ENCODE data around the gene GNAQ. TPM values are rescaled to one million over a fixed set of nuclear protein-coding genes. Genes with fewer than 3 reads are reported as not detected.

The GNAQ gene
- total RNA-seq, 2 donors from 2014 or later, result 9.4 to 22.3 TPM

DNA sequence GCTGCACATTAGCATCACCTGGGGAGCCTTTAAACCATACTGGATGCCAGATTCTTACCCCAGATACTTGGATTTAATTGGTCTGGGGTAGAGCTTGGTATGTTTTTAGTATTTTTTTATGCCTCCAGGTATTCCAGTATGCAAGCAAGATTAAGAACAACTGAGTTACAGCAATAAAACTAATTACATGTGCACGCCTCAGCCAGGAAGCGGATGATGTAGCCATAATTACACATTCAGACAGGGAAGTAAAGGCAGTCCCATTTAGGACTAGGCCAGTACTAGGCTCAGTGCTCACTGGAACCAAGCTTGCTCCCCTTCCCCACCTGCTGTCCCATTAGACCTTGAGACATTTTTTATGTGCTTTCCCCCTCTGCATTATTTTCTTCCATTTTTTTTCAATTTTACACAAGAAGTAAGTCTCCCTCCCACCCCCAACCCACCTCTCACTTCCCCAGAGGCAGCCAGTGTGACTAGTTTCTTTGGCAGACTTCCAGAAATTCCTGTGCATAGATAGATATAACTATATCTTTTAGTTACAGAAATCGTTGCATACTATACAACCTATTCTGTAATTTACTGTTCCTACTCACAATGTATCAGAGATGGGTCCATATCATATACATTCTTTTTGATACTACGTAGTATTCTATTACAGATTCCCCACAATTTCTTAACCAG, 7.1 kb upstream of the GNAQ start:
- Mint-ChIP-seq H3K9me3 (no peaks in the 10 kb centered on the region), H3K36me3 (no peaks in the 10 kb centered on the region), H3K27ac (no peak overlapping the region)
- no peak for ATAC-seq
- no peak for DNase-seq (ENCODE audit: low spot score in 2 of 2)

DNA sequence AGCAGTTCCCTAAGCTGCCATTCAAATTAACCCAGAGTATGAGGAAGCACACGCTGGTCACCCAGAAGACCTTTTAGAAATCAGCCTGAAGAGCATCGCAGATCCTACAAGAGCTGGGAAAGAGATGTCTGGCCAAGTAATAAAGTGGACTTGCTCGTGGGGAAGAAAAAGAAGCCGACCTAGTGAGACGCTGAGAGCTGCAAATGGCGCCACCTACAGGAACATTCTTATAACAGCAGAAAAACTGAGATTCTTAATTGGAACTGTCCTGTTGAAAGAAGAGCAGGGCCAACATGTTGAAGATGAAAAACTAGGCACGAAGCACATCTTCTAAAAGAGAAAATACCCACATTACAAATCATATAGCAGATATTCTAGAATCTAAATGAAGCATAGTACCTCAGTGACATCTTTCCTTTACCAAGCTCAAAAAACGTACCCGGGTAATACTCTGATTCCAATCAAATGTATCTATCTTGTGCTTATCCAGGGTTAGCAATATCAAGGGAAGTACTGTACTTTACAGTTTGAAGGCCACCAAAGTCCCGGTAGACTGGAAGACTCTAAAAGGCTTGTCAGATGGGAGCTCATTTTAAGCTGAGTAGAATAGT, 3.9 kb upstream of the GNAQ start:
- no peaks in the 10 kb centered on the region for H3K9me3 Mint-ChIP-seq
- H3K27ac Mint-ChIP-seq, result no peak overlapping the region
- ATAC-seq (no peak), DNase-seq (ENCODE audit: low spot score in 2 of 2) (peak in 1 of 2 donors; percentile 54)
- H3K36me3 Mint-ChIP-seq, result peaks cover 2 to 9% of the 10 kb centered on the region in 2 donors

DNA sequence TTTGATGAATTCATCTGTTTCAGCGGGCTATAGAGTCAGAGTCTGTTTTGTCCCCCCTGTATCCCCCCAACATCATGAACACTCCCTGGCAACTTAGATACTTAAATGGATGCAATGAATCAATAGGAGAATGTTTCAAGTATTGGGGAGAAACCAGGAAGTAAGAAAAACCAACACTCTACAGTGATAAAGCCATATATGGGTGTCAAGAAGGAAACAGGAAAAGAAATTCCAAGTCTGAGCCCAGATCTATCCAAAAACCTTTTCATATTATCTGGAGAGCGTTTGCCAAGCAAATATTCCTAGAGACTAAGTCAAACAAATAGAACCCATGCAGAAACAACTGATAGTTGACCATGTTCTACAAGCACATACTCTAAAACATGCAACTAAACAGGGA, 2.3 kb upstream of the GNAQ start:
- DNase-seq (ENCODE audit: low spot score in 2 of 2) (no peak), ATAC-seq (no peak)

DNA sequence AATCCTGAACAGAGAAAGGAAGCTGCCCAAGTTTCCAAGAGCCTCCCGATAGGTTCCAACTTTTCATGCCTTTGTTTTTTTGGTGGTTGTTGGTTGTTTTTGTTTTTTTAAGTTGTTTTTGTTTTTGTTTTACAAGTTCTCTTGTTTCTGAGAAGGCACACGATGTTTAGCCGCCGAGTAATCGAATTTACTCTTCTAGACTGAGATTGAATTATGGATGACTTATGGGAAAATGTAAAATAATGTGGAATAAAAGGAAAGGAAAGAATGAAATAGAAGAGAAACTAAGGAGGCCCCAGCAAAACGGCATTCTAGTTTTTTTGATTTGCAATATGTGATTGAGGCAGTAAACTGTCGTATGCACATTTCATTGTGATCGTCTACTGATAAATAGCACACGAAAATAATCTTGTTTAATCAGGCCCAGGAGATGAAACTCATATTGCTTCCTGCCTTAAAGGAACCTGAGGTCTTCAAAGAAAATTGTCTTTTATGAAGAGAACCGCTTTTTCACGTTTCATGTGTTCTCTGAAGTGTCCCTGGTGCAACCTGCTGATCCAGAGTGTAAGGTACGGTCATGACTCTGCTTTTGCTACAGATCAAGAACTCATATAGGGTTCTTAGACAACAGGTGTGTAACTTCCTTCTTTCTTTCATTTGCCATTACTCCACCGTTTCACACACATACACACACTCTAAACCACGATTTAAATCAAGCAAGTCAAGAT, 1.3 kb upstream of the GNAQ start:
- Mint-ChIP-seq H3K27ac (peak overlapping the region; percentile 84 to 91), H3K36me3 (peaks cover 12 to 16% of the 10 kb centered on the region in 2 donors), H3K9me3 (no peaks in the 10 kb centered on the region)
- DNase-seq (ENCODE audit: low spot score in 2 of 2) (no peak), ATAC-seq (peak in 1 of 2 donors; percentile 15)

More for the DNA sequence above, 2.3 kb upstream of the GNAQ start:
- peaks cover 12 to 16% of the 10 kb centered on the region in 2 donors for H3K36me3 Mint-ChIP-seq
- H3K9me3 Mint-ChIP-seq, result no peaks in the 10 kb centered on the region
- H3K27ac Mint-ChIP-seq, result no peak overlapping the region

DNA sequence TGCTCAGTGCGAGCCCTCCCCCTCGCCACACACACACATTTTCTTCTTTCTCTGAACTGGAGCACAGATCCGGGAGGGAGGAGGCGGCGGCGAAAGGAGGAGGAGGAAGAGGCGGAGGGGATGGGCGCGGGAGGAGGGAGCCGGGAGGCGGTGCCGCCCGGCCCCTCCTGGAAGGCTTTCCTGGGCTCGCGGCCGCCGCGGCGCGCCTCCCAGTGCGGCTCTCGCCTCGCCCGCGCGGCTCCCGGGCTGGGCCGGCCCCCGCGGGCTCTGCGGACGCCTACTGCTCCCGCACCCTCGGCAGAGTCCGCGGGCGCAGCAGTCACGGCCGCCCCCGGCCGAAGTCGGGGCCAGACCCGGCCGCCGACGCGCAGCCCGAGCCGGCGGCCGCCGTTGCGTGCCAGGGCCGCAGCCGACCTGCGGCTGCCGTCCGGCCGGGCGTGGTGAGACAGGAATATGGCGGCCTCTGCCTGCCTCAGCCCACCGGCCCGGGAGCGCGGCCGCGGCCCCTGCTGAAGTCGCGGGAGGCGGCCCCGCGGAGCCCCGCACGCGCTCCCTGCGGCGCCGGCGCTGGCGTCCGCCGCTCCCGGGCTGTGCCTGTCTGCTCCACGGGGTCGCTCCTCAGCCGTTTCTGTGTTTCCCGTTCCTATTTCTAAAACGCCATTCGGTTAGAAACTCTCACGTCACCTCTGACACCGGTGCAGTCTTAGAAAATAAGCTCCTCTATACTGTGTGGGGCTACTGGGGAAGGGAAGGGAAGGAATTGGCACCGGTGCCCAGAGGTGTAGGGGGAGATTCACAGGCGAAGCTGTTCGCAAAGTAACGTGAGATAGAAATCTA, 500 bp upstream of the GNAQ start:
- ATAC-seq (peak; percentile 55 to 61), DNase-seq (ENCODE audit: low spot score in 2 of 2) (peak; percentile 54 to 71)
- Mint-ChIP-seq H3K27ac (peak overlapping the region; percentile 84 to 91), H3K36me3 (peaks cover 12 to 16% of the 10 kb centered on the region in 2 donors), H3K9me3 (no peaks in the 10 kb centered on the region)

DNA sequence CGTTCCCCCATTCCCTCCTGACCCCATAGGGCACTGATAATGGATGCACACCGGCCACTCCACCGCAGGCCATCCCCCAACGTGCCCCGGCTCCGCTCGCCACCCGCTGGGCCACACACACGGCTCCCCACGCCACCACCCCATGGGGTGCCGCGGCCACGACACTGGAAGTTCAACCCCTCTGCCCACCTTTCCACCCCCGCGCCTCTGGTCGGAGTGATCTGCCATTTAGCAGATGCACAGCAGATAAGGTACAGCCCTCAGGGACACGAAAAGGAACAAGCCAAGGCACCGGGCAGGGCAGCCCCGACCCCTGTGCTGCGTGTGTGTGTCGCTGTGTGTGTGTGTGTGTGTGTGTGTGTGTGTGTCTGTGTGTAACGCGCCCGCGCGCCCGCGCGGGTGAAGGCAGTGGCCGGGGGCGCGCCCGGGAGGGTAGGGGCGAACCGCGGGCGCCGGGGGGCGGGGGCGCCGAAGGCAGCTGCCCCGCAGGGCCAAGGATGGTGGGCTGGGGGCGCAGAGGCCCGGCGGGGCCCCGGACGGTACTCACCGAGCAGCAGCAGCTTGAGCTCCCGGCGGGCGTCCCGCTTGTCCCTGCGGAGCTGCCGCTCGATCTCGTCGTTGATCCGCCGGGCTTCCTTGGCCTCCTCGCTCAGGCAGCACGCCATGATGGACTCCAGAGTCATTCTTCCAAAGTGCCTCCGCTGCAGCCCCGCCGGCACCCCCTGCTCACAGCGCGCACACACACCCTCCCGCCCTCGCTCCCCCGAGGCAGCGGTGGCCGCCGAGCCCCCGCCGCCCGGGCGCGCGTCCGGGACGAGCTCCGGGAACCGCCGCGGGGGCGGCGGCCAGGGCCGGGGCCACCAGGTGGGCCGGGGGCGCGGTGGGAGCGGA, 813 bp downstream of the GNAQ start:
- H3K36me3 Mint-ChIP-seq, result peaks cover 12 to 16% of the 10 kb centered on the region in 2 donors
- no peaks in the 10 kb centered on the region for H3K9me3 Mint-ChIP-seq
- peak overlapping the region; percentile 83 to 92 for H3K27ac Mint-ChIP-seq
- ATAC-seq (peak; percentile 35 to 36), DNase-seq (ENCODE audit: low spot score in 2 of 2) (peak; percentile 58 to 67)

DNA sequence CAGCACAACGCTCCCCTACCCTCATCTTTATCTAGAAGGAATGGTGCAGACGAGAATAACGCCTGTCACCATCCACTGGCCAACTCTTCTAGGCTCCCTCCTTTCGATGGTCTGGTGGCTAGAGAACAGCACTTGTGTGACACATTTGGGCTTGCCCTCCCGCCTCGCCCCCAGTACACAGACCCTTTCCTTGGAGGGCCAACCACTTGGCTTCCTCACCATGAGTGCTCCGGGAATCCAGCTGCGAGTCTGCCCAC, 1.4 kb downstream of the GNAQ start:
- peak; percentile 14 to 38 for ATAC-seq
- peak; percentile 25 to 59 for DNase-seq (ENCODE audit: low spot score in 2 of 2)
- Mint-ChIP-seq H3K27ac (peak overlapping the region; percentile 83 to 92), H3K36me3 (peaks cover 12 to 16% of the 10 kb centered on the region in 2 donors), H3K9me3 (no peaks in the 10 kb centered on the region)

DNA sequence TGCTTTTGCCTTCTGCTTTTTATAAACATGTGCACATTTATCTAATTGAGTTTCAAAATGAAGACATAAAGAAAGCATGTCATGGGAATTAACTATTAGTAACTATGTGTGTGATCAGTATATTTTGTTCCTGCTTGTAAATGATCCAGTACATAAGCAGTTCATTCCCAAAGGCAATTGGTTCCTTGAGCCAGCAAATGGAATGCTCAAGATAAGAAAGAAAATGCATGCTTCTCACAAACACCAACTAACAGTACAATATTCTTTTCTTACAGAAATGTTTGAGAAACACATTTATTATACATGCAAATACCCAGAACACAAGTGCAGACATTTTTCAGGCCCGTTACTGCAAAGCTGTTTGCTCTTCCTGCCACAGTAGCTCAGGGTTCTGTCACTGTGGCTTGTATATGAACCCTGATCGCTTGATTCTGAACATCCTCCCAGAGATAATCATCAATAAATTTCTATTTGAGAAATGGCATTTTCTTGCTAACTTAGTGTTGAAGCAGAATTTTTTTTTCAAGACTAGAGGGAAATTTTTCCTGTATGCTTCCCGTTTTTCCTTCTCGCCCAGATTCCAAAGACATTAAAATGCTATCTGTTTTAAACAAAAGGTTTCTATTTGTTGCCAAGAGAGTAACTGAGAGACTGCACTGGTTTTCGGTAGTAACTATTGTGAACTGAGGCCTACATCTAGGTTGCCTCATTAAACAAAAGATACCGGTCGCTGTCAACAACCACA, 1.9 kb downstream of the GNAQ start:
- no peak for ATAC-seq
- DNase-seq (ENCODE audit: low spot score in 2 of 2), result no peak
- Mint-ChIP-seq H3K27ac (peak overlapping the region; percentile 83 to 92), H3K9me3 (no peaks in the 10 kb centered on the region), H3K36me3 (peaks cover 12 to 16% of the 10 kb centered on the region in 2 donors)

DNA sequence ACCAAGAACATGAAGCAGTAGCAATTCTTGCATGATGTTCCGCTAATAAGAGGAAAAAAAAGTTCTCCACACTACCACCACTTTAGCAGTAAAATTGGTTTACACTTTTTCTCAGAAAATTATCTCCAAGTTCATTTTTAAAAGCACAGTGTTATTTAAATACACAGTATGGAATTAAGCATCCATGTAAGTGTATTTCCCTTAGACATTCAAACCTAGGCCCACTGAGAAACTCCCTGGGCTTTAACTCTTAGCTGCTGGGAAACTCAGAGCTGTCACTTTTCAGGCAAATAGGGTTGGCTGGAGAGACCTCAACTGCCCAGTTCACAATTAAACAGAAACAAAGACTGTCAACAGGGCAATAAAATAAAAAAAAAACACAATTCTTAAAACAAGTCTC, 2.7 kb downstream of the GNAQ start:
- H3K9me3 Mint-ChIP-seq, result no peaks in the 10 kb centered on the region
- DNase-seq (ENCODE audit: low spot score in 2 of 2), result no peak
- H3K36me3 Mint-ChIP-seq, result peaks cover 12 to 16% of the 10 kb centered on the region in 2 donors
- H3K27ac Mint-ChIP-seq, result no peak overlapping the region
- no peak for ATAC-seq

DNA sequence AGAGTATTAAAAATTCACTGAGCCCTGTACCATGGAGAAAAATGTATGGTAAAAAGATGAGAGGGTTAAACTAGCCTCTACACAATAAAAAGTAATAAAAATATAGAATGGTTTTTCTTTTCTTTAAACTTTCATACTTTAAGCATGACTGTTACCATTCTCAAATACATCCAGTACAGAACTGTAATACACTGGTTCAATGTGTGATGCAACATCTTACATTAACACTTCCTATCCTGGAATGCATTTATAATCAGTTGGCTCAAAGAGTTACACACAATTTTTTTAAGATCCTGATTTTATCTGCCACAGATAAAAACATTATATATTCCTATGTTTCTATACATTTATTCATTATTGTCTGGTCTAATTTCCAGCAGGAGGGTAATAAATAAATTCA, 4.7 kb downstream of the GNAQ start:
- DNase-seq (ENCODE audit: low spot score in 2 of 2) (no peak), ATAC-seq (no peak)
- H3K36me3 Mint-ChIP-seq, result peaks cover 9 to 12% of the 10 kb centered on the region in 2 donors
- H3K27ac Mint-ChIP-seq, result no peak overlapping the region
- H3K9me3 Mint-ChIP-seq, result no peaks in the 10 kb centered on the region

DNA sequence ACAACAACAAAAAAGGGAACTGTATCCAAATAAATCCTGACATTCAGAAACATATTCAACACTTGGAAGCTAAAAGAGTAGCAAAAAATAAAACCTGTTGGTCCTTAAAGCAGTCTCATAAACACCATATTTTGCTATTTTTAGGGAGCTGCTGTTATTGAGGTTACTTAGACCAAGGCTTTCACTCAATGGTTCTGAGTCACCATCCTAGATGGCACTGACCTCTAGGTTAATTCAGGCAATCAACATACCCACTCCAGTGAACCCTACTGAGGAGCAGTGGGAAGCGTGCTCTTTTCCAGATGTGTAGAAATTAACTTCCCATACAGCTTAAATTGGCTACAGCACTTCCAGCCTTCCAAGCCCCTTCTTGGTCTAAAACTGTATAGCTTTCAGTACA, 5.2 kb downstream of the GNAQ start:
- DNase-seq (ENCODE audit: low spot score in 2 of 2), result no peak
- H3K27ac Mint-ChIP-seq, result no peak overlapping the region

DNA sequence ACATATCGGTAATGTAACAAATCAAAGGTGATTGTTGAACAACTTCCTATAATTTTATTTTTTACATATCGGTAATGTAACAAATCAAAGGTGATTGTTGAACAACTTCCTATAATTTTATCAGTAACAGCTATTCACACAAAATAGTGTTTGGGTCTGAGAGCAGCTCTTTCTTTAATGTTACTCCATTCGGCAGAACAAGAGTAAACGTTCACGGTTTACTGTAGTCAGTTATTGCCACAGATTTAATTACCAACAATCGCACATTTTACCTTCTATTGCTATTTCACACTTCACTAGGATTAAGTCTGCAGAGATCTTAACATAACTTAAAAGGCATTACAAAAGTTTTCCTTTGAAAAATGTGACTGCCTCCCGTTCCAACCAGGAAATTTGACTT, 6.4 kb downstream of the GNAQ start:
- DNase-seq (ENCODE audit: low spot score in 2 of 2), result no peak
- no peak for ATAC-seq
- Mint-ChIP-seq H3K27ac (no peak overlapping the region), H3K36me3 (peaks cover 4 to 12% of the 10 kb centered on the region in 2 donors), H3K9me3 (no peaks in the 10 kb centered on the region)

More for the DNA sequence above, 5.2 kb downstream of the GNAQ start:
- ATAC-seq, result no peak
- H3K9me3 Mint-ChIP-seq, result no peaks in the 10 kb centered on the region
- H3K36me3 Mint-ChIP-seq, result peaks cover 9 to 12% of the 10 kb centered on the region in 2 donors

DNA sequence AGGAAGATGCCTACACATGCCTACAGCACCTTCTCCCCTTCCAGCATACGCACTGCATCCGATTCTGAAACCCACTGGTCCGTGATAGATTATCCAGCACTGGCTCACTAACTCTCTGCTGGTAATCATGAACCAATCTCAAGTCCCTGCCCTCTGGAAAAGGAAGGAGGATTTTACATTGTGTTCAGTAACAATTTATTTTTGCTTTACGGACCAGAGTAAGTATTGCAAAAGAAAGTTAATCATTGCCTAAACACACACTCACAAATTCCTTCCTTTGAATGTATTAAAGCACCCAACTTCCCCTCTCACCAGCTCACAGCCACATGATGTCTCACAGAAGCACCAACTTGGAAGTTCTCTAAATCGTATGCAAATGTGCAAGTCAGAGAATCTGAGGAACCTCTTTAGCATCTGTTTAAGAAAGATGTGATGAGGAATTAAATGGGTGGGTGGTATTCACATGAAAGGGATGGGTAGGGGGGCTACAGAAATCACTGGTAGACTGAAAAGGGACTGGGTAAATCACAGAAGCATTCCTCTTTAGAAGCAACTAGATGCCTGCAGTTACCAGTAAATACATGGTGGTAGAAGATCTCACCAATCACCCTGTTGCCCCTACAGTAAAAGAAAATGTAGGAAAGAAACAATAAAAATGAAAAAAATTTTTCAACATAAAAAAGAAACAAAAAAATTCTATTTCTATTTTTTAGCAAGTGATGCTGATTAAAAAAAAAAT, 8.4 kb downstream of the GNAQ start:
- H3K27ac Mint-ChIP-seq, result peak overlapping the region in 1 of 2 donors; percentile 22
- DNase-seq (ENCODE audit: low spot score in 2 of 2), result no peak
- no peaks in the 10 kb centered on the region for H3K9me3 Mint-ChIP-seq
- H3K36me3 Mint-ChIP-seq, result peaks cover 0 to 8% of the 10 kb centered on the region in 2 donors
- peak; percentile 32 to 57 for ATAC-seq

DNA sequence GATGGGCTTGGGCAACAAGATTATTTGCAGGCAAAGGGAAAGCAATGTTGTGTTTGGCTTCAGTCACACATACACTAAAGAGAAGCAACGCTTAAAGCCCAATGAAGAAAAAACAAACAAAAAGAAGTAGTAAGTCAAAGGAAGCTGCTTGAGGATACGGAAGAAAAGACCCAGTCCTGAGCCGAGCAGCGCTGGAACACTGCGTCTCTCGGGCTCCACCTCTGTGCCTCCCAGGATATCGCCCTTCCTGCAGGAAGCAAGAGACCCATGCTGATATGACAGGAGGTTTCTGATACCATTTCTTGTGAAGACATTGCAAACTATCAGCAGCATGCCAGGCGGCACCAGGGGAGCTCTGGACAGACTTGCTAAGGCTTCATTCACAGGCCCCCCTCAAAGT, 9.9 kb downstream of the GNAQ start:
- Mint-ChIP-seq H3K36me3 (peaks cover 0 to 8% of the 10 kb centered on the region in 2 donors), H3K27ac (no peak overlapping the region), H3K9me3 (no peaks in the 10 kb centered on the region)
- ATAC-seq (no peak), DNase-seq (ENCODE audit: low spot score in 2 of 2) (no peak)

DNA sequence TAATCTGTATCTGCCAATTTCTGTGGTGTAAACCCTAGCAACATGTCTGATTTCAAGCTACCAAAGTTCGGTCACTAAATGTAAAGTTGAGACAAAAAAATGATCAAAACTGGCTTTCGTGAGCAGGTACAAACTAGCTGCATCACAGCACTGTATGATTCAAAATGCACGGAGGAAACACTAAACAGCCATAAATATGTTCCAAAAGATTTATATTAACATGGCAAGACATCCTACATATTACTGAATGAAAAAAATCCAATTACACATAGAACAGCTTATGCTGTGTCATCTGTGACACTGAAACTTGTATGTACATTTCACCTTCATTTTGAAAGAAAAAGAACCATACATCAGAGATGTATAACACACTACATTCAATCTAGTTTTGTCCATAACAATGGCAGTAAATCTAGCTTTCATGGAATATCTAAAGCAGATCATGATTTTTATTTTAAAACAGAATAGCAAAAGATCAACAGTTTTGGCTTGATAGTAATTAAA, 14.4 kb downstream of the GNAQ start:
- DNase-seq (ENCODE audit: low spot score in 2 of 2), result no peak
- ATAC-seq, result no peak
- H3K36me3 Mint-ChIP-seq, result peaks cover 0 to 8% of the 10 kb centered on the region in 2 donors
- H3K27ac Mint-ChIP-seq, result no peak overlapping the region
- no peaks in the 10 kb centered on the region for H3K9me3 Mint-ChIP-seq

All from activated naive CD4-positive, alpha-beta T cell treated with anti-CD3 and anti-CD28 coated beads, Interleukin-2, amount 50 U/mL, for 72 hours (primary cell).